NCI-H1105 (cell line): ENCODE data around the gene NAPA.

ENCODE experiments used
- DNase-seq: peaks from one replicate; lab custom pipeline; 2025; lab: John Stamatoyannopoulos, UW

NAPA gene

GRCh38 chr19:47521473-47522180 lies 6.8 kb upstream of the NAPA start:
- DNase-seq, result no peak

DNA sequence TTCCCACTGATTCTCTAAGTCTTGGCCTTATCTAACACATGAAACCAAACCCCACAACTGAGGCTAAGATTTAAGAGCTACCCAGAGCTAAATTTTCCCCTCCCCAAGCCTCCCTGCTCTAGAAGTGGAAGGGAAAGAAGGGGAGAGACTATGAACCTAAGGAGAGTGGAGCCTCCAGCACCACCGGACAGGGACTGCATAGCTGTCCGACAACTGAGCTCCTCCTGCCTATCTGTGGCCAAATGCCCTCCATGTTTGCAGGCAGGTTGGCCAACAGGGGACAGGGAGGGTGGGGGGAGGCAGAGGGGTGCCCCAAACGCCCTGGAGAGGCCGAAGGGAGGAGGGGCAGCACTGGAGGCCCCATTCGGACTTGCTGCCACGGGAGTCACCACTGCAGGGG lies 6.0 kb upstream of the NAPA start:
- DNase-seq, result no peak

GRCh38 chr19:47520343-47520806 lies 5.5 kb upstream of the NAPA start:
- DNase-seq, result no peak

- DNase-seq, result no peak
These were observed 4.0 kb upstream of the NAPA start for GRCh38 chr19:47518854-47519253.

GRCh38 chr19:47518139-47518538 lies 3.3 kb upstream of the NAPA start:
- no peak for DNase-seq

GRCh38 chr19:47514151-47514868 lies 553 bp downstream of the NAPA start:
- no peak for DNase-seq

- DNase-seq, result no peak
These were observed 1.9 kb downstream of the NAPA start for GRCh38 chr19:47512948-47513319.

DNA sequence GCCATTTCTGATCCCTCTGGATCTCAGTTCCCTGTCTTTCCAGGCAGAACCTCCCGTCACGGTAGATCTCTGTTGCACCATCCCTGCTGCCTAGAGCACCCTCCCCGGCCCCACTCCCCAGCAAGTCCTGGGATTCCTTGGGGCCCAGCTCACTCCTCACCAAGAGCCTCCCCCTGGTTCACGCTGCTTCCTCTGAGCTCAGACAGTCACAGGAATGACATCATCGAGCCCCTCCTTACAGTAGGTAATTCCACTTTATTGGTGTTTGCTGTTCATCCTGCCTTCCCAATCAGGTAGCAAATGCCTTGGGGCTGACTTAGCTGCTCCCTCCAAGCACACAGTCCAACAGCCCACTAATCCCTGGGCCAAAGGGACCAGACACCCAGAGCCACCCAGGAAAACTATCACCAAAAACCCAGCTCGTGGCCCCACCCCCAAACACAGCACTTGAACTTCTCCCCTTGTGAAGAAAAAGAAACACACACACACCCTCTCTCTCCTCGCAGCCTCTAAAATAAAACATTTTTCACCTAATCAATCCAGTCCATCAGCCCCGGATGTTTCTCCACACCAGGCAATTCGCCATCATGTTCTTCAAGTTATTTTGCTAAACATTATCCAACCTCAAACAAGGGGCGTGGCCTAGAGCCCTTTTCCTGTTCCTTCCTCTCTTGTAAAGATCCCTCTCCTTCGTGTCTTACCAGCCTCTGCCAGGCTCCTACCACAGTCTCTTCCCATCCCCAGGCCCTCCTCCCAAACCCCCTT lies 2.5 kb downstream of the NAPA start:
- DNase-seq, result no peak

GRCh38 chr19:47511681-47512080 lies 3.2 kb downstream of the NAPA start:
- DNase-seq, result no peak

DNA sequence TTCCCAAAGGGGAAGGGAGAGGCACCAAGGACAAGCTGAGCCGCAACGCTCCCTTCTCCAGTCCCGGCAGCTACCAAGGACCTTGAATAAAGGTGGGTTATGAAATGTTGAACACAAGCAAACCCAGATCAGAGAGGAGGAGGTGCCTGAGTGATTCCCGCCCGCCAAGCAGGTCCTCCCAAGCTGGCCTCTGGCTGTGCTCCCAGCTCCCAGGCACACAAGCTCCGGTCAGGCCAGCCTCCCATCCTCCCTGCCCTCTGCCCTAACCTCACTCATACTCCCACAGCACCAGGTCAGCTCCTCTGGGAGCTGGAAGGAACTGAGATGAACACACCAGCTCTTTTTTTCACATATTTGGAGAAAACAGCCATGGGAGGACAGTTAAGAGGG lies 3.7 kb downstream of the NAPA start:
- DNase-seq, result no peak

DNA sequence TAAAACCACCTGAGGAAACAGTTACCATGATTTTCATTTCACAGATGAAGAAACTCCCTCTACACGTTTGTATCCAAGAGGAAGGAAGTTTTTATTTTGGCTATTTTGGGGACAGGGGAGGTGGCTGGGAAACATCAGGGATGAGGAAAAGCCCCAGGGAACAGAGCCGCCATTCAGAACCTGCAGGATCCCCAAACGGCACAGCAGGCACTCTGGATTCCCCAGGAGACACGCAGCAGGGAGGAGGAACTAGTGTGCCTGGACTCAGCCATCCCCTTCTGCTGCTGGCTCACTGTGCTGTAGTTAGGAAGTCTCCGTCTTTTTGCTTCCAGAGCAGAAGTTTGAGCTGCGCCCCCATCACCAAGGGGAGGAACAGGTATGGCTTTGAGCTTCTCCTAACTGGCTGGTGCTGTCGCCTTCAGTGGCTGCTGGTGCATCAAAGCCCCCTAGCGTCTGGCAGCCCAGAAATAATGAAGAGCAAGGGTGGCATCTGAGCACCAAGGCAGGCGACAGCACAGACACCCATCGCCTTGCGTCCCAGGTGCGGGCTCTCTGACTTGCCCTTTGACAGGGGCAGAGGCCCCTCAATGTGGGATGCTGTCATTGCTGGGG lies 4.2 kb downstream of the NAPA start:
- no peak for DNase-seq

DNA sequence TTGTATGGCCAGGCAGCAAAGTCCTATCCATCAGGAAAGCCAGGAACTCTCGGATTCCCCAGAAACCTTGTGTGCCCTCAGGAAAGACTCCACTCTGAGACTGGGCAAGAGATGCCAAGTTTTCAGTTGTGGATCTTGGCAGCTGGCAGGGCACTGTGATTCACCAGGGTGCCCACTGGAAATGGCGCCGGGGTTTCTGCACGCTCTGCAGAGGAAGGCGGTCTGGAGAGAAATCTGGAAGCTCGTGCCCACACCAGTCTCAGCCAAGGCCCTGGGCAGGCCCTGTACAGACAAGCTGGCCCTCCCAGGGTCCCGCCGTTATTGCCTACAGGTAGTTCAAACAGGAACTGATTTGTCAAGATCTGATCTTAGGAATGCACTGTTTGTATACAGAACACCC lies 4.9 kb downstream of the NAPA start:
- no peak for DNase-seq

- DNase-seq, result no peak
These were observed 5.6 kb downstream of the NAPA start for GRCh38 chr19:47509170-47509847.

GRCh38 chr19:47508721-47509120 lies 6.1 kb downstream of the NAPA start:
- DNase-seq, result no peak

DNA sequence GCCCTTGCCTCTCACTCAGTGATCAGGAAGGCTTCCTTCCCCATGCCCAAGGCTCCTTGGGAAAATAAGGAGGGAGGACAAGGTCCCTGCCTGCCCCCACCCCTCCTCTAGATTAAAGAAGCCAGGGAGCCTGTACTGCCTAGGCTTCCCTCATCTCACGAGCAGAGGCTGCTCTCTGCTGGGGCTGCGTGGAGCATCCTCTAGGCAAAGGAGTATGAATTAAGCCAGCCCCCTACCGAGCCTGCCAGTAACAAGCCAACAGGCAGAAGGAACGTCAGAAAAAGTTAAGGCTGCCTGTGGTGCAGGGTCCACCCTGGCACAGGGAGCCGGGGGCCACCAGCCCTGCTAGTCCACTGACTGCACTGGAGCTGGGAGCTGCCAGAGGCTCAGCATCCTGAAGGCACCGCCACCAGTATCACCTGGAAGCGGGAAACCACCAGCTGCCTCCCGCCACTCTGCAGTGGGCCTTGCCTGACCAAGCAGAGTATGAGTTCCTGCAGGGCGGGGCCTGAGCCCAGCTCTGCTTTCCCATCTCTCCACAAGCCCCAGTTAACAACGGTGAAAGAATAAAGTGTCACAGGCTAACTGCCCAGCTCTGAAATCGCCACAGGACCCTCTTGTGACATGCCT lies 6.8 kb downstream of the NAPA start:
- no peak for DNase-seq

DNA sequence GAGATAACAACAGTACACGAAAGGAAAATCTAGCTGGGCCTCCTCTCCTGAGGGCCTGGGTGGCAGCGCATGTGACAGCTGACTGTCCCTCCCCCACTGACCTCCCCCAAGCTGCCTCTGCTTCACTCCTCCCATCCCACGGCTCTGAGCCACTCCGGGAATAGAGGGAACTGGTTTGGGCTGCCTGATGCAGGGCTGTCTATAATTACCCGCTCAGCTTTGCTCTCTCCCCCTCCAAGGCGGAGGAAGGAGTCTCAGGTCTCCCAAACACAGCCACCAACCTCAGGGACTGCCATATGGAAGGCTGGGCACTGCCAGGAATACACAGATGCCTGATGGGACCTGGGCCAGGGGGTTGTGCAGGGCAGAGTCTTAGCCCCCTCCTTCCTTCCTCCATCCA lies 7.9 kb downstream of the NAPA start:
- no peak for DNase-seq

- no peak for DNase-seq
These were observed 8.4 kb downstream of the NAPA start for GRCh38 chr19:47506459-47506858.

- no peak for DNase-seq
These were observed 9.4 kb downstream of the NAPA start for GRCh38 chr19:47505506-47505905.

- no peak for DNase-seq
These were observed 11.1 kb downstream of the NAPA start for GRCh38 chr19:47503826-47504150.

DNA sequence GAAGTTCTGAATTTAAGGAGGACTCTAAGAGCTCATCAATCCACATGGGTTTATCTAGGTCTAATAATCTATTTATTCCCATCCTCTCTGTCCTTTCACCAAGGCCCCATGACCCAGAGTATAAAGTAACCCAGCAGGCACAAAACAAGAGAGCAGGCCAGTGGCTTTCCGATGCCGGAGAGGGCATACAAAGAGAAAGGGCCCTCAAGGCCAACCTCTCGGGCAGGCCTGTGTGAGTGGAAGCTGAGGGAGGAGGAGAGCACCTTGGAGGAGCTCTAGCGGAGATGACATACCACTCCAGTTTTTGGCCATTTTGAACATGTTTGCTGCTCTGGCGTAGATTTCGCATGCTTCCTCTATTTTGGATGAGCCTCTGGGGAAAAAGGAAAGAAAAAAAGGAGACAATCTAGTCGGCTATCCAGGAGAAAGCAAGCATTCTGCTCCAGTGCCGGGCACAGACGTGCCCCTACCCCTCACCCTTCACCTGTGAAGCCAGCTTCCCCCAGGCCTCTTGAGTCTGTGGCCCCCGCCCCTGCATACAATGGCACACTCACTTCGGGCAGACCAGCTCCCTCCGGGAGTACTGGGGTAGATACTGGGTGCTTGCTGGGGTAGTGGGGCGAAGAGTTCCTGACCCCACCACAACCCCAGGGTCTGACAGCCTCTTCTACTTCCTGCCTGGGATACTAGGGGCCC lies 11.6 kb downstream of the NAPA start:
- no peak for DNase-seq
